ENCODE measurements around the gene COL4A1. TPM values are rescaled to one million over a fixed set of nuclear protein-coding genes. Genes with fewer than 3 reads are reported as not detected.

Gene COL4A1
- total RNA-seq, 1 donor from 2014 or later = 756 TPM

- Histone ChIP-seq H3K27ac (peak overlapping the region; percentile 95 to 96), H3K4me1 (peaks cover 38 to 80% of the 10 kb centered on the region in 2 donors), H3K4me3 (peak overlapping the region in 1 of 2 donors; percentile 12), H3K9me3 (no peaks in the 10 kb centered on the region), H3K27me3 (no peaks in the 10 kb centered on the region), H3K36me3 (peaks cover 7 to 12% of the 10 kb centered on the region in 2 donors)
- peak in 1 of 2 donors; percentile 64 for DNase-seq (ENCODE audit: low spot score in 2 of 2)
- intact Hi-C loops (cut with DNase I) = no loop called here
- TF ChIP-seq, protein P1, sequence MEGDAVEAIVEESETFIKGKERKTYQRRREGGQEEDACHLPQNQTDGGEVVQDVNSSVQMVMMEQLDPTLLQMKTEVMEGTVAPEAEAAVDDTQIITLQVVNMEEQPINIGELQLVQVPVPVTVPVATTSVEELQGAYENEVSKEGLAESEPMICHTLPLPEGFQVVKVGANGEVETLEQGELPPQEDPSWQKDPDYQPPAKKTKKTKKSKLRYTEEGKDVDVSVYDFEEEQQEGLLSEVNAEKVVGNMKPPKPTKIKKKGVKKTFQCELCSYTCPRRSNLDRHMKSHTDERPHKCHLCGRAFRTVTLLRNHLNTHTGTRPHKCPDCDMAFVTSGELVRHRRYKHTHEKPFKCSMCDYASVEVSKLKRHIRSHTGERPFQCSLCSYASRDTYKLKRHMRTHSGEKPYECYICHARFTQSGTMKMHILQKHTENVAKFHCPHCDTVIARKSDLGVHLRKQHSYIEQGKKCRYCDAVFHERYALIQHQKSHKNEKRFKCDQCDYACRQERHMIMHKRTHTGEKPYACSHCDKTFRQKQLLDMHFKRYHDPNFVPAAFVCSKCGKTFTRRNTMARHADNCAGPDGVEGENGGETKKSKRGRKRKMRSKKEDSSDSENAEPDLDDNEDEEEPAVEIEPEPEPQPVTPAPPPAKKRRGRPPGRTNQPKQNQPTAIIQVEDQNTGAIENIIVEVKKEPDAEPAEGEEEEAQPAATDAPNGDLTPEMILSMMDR (IDR thresholded peaks at IDR 0.05) = no peak
These were observed 29.7 kb upstream of the COL4A1 start for GRCh38 chr13:110336681-110337080.

DNA sequence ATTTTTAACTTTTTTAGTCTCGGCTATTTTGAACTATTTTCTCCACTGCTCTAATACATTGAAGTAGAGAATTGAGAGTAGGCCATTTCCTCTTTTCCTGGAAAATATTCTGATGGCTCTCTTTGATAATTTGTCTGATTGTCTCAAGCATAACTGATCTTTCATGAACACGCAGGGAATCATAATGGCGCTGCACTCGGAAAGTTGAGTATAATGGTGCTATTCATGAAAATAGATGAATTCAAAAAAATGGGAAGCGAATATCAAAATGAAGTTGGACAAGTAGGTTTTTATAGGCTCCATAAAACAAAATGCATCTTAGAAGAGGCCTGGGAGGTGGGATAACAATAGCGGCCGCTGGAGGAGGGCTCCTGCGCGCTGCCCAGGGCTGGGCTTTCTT lies 29.2 kb upstream of the COL4A1 start:
- Histone ChIP-seq H3K9me3 (no peaks in the 10 kb centered on the region), H3K27ac (peak overlapping the region; percentile 95 to 96), H3K4me1 (peaks cover 33 to 79% of the 10 kb centered on the region in 2 donors), H3K4me3 (no peak overlapping the region), H3K36me3 (peaks cover 7 to 12% of the 10 kb centered on the region in 2 donors), H3K27me3 (no peaks in the 10 kb centered on the region)
- TF ChIP-seq, protein P1 (IDR thresholded peaks at IDR 0.05) = no peak
- intact Hi-C loops (cut with DNase I) = no loop called here
- no peak for DNase-seq (ENCODE audit: low spot score in 2 of 2)

DNA sequence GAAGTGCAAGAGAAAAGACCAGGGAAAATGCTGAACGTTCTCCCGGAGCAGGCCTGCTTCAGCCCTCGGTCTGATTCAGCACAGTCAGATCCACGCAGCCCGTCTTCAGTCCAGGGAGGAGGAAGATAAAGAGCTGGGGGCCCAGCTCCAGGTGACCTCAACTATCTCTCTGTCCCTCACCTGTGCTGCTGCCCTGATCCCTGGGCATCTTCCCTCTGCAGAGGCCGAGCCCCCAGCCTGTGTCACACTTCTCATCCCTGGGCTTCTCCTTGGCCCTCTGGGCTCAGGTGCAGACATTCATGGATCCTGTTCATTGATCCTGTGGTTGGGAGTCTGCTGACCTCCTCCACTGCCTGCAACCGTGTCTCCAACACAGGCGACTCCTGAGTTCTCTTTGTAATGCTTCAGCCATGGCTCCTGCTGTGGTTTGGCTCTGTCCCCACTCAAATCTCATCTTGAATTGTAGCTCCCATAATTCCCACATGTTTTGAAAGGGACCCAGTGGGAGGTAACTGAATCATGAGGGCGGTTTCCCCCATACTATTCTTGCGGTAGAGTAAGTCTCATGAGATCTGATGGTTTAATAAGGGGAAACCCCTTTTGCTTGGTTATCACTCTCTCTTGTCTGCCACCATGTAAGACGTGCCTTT lies 28.0 kb upstream of the COL4A1 start:
- Histone ChIP-seq H3K36me3 (peaks cover 7 to 12% of the 10 kb centered on the region in 2 donors), H3K27ac (peak overlapping the region; percentile 95 to 96), H3K9me3 (no peaks in the 10 kb centered on the region), H3K4me3 (no peak overlapping the region), H3K4me1 (peaks cover 26 to 77% of the 10 kb centered on the region in 2 donors), H3K27me3 (no peaks in the 10 kb centered on the region)
- intact Hi-C loops (cut with DNase I) = no loop called here
- TF ChIP-seq, protein P1 (IDR thresholded peaks at IDR 0.05) = no peak
- DNase-seq (ENCODE audit: low spot score in 2 of 2) = no peak

DNA sequence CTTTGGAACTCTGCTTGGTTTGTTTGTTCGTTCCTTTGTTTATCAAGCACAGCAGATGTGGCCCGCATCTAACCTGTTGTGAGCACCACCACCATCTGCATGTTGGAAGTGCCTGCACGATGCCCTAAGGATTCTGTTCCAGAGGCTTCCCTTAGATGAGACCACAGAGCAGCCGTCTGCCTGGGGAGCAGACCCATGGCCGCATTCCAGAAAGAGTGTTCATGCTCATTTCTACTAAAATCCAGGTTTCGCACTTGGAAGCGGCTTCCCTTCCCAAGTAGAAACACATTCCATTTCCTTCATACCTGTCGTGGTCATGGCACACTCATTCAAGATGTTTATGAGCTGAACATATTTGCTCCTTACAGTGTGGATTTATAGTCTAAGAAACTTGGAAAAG lies 27.3 kb upstream of the COL4A1 start:
- Histone ChIP-seq H3K9me3 (no peaks in the 10 kb centered on the region), H3K27me3 (no peaks in the 10 kb centered on the region), H3K36me3 (peaks cover 7 to 12% of the 10 kb centered on the region in 2 donors), H3K4me1 (peaks cover 19 to 74% of the 10 kb centered on the region in 2 donors), H3K4me3 (no peak overlapping the region), H3K27ac (peak overlapping the region; percentile 95 to 96)
- TF ChIP-seq, protein P1 (IDR thresholded peaks at IDR 0.05) = no peak
- peak in 1 of 2 donors; percentile 59 for DNase-seq (ENCODE audit: low spot score in 2 of 2)
- intact Hi-C loops (cut with DNase I) = no loop called here

- TF ChIP-seq, protein P1 (IDR thresholded peaks at IDR 0.05) = no peak
- H3K4me1 ChIP-seq = peaks cover 17 to 72% of the 10 kb centered on the region in 2 donors
- peaks cover 7 to 12% of the 10 kb centered on the region in 2 donors for H3K36me3 ChIP-seq
- peak in 1 of 2 donors; percentile 62 for DNase-seq (ENCODE audit: low spot score in 2 of 2)
- H3K27me3 ChIP-seq = no peaks in the 10 kb centered on the region
- no peak overlapping the region for H3K4me3 ChIP-seq
- intact Hi-C loops (cut with DNase I) = no loop called here
- H3K9me3 ChIP-seq = no peaks in the 10 kb centered on the region
- H3K27ac ChIP-seq = peak overlapping the region; percentile 95 to 96
These were observed 26.9 kb upstream of the COL4A1 start for GRCh38 chr13:110333837-110334236.

Data from ascending aorta (tissue), 2 donors.